ENCODE data around the gene TLX2.

GRCh38 chr2:74552914-74553811 lies 38.9 kb downstream of the TLX2 start:
- TF ChIP-seq HDAC6 (IDR thresholded peaks at IDR 0.05; ENCODE audit: low read depth, low read length) (no peak), CHD2 (IDR thresholded peaks at IDR 0.05; ENCODE audit: low read length) (no peak), POLR2A (IDR thresholded peaks at IDR 0.05; ENCODE audit: control extremely low read depth in 1 of 2, low read depth in 2 of 2, low read length in 2 of 2) (no peak), ZNF274 (IDR thresholded peaks at IDR 0.05; ENCODE audit: borderline replicate concordance, extremely low read depth, low read length) (no peak)

Data from H1 (cell line).